Renal cortex interstitium (tissue), 11 donors: Measurements from ENCODE around the gene BET1L. TPM values are rescaled to one million over a fixed set of nuclear protein-coding genes. Genes with fewer than 3 reads are reported as not detected.
"Not testable (repeated sequence)": the region's sequence is repeated elsewhere in the genome, so short reads cannot be mapped to it uniquely, and the experiment has no call there.

Experiments used
- DNase-seq, 11 donors: peaks; one replicate each; pipeline ENCODE4 v3.0.0-alpha.2; 2013; ENCODE audit warnings: low read depth in 9 of 11, low spot score in 4 of 11; ENCODE audit errors: extremely low read depth in 1 of 11
- polyA plus RNA-seq, 3 donors: library from polyadenylated mRNA; unstranded; fragments of 120-200 nt; gene quantifications; one replicate each; pipeline ENCODE4 v1.2.1, GENCODE V29; 2013; ENCODE audit not compliant: insufficient read length in 3 of 3

Gene BET1L
- polyA plus RNA-seq, 3 donors, result 36.1 to 47.8 (median 46.2) TPM

DNA sequence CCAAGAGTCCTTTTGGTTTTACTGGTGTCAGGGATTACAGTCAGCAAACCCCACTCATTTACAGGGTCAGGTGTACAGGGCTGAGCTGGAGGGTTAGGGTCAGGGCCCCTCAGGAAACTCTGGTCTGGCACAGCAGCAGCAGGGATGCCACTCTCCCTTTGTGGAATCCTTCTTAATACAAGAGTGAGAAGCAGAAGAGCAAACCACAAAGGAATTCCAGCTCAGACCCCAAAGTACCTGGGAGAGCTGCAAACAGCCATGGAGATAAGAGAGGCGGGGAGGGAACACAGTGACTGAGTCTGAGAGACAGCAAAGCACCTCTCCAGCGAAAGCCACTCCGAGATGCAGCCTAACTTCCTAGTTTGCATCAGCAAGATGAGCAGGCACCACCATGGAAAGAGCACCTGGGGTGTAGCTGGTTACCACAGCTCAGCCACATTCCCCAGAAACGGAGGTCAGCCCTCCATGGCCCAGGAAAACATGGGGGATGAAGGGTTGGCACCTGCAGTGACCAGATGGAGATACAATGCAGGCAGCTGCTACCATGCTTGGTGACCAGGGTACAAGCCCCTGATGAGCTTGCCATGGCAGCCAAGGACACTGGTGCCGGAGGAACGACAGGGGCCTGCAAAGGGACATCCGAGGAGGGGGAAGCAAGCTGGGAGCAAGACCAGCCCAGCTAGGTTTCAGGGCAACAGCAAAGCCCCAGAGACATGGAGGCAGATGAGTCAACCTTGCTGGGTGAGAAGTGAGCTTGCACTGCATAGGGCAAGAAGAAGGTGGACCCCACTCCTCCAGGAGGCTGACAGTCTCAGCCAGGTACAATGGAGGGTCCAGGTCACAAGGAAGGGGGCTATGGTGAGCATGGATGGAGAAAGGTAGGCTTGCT, 3.9 kb downstream of the BET1L start:
- DNase-seq, result no peak

- DNase-seq, result no peak
Measured at GRCh38 chr11:202490-202889, 4.7 kb downstream of the BET1L start.

- no peak for DNase-seq
Measured at GRCh38 chr11:201966-202365, 5.2 kb downstream of the BET1L start.

GRCh38 chr11:200224-201003, 6.8 kb downstream of the BET1L start:
- no peak for DNase-seq

DNA sequence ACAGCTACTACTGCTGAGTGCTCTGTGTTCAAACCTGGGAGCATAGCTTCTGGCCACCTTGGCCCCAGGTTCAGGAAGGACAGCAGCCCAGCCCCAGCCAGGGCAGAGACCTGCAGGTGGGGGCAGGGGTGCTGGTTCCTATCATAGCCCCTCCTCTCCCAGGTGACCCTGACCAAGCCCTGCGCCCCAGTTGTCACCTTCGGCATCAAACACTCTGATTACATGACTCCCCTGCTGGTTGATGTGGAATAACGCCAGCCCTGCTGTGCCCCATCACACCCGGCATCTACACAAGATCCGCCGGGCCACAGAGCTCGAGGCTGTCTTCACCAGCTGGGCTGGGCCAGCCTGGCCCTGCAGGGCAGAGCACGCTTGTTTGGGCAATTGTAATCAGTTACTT, 7.4 kb downstream of the BET1L start:
- no peak for DNase-seq

GRCh38 chr11:199004-199581, 8.1 kb downstream of the BET1L start:
- DNase-seq, result no peak

DNA sequence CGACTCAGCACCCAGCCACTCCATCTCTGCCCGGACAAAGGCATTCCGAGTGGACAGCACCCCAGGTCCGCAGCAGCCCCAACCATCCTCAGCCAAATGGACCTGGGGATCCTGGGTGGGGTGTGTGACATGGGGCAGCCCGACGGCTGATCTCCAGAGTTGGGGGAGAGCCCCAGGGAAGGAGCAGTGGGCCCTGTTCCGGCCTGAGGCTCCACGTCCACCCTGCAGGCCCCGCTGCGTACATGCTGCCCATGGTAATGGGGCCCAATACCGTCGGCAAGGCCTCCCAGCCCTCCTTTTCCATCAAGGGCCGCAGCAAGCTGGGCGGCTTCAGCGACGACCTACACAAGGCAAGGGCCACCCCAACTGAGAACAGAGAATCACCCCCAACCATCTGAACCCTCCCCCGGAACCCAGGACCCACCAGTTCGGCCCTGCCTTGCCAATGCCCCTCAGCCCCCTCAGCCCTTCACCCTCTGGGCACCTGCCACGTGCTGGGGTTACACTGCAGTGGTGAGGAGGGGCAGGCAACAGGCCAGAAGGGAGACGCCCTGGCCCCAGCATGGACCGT, 8.9 kb downstream of the BET1L start:
- DNase-seq, result no peak

GRCh38 chr11:197741-198235, 9.4 kb downstream of the BET1L start:
- no peak for DNase-seq

GRCh38 chr11:196786-197731, 10.1 kb downstream of the BET1L start:
- DNase-seq, result no peak

- not testable (repeated sequence) for DNase-seq
Measured at GRCh38 chr11:193481-193880, 13.7 kb downstream of the BET1L start.

DNA sequence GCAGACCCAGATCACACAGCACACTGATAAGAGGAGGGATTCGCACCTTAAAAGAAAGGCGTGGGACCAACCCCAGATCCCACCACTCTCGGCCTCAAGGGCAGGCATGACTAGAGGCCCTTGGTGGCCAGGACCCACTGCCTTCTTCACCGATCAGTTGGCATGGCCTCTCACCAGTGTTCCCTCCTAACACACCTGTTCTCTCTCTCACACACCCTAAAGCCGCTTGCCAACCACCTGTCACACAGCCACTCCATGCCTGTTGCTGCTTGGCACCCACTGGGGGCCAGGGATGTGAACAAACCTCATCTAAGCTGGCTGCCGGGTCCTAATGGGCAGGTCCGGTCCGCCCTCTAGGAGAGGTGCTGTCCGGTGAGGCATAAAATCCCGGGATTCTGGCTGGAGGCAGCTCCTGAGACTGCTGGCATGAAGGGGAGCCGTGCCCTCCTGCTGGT, 14.5 kb downstream of the BET1L start, which contains the start of gene SCGB1C1:
SCGB1C1 (plus strand) TSS at position 405 of the 455 bp plus-strand sequence; CDS start at position 427, 22 bp downstream.
- DNase-seq, result not testable (repeated sequence)

DNA sequence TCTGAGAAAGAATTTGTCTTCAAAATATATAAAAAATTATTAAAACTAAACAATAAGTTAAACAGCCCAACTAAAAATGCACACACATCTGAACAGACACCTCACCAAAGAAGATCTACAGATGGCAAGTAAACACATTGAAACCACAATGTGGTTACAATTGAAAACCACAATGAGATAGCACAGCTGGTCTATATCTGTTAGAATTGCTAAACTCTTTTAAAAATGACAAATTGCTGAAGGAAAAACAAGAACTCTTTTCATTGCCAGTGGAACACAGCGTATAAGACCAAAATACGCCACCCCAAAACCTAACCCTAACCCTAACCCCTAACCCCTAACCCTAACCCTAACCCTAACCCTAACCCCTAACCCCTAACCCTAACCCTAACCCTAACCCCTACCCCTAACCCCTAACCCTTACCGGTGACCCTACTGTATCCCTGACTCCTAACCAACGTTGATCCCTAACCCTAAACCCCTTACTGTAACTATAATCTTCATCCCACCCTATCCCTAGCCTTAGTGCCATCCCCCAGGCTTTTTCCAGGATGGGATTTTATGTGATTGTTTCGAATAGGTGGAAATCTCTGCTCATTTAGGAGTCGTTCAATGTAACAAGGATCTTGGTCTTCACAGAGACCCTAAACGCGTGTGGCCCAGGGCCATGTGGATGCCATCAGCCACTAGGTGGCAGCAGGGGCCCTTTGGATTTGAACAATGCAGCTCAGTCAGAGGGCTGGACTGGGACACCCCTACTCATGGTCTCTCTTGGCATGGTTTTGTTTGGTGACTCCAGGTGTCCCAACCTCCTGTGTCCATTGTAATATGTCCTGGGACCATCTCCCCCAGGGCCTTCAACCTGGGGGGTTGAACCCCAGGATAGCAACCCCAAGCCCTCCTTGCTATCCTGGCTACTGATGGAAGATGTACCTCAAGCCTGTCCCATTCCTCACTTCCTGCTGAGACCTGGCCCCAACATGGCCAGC, 15.4 kb downstream of the BET1L start:
- not testable (repeated sequence) for DNase-seq

DNA sequence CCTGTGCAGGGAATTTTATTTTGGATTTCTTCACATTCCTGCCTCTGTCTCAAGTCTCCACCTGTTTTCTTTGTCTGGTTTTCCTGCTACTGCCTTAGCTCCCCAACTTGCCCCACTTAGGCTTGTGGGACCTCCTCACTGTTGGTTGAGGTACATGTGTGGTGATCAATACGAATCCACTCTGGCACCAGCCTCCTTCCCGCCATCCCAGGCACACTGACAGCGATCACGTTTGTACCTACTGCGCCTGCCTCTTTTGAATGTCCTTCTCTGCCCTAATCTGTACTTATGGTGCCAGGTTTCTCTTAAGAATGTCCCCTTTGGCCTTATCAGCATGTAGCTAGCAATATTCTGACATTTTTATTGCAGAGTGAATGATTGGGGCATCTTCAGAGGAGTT, 16.7 kb downstream of the BET1L start:
- not testable (repeated sequence) for DNase-seq

- not testable (repeated sequence) for DNase-seq
Measured at GRCh38 chr11:189843-190311, 17.3 kb downstream of the BET1L start.

DNA sequence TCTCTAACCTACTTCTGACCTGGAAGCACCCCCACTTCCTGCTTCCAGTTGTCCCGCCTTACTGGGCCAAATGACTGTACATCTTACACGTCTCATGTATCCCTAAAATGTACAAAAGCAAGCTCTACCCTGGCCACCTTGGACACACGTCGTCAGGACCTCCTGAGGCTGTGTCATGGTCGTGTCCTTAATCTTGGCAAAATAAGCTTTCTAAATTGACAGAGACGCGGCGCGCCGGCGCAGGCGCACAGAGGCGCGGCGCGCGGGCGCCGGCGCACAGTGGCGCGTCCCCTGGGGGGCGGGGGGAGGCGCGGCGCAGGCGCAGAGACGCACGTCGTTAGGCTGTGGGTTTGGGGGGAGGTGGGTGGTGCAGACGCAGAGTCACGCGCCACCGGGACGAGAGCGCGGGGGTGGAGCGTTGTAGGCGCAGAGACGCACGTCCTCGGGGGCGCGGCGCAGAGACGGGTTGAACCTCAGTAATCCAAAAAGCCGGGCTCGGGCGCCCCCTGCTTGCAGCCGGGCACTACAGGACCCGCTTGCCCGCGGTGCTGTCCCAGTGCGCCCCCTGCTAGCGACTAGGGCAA, 17.9 kb downstream of the BET1L start:
- not testable (repeated sequence) for DNase-seq

- DNase-seq, result not testable (repeated sequence)
Measured at GRCh38 chr11:180242-180641, 27.0 kb downstream of the BET1L start.
